Psoas muscle (tissue), 8 donors: ENCODE data around the gene PEX26. TPM values are rescaled to one million over a fixed set of nuclear protein-coding genes. Genes with fewer than 3 reads are reported as not detected.

Experiments used
- ATAC-seq, 4 donors: fragments of 200-7000 bp; cut with Tn5 transposase; one replicate each; pipeline ENCODE4 v1.9.1; 2020; ENCODE audit warnings: moderate library complexity in 3 of 4, mild to moderate bottlenecking in 2 of 4
- DNase-seq, 2 donors: peaks; one replicate each; pipeline ENCODE4 v3.0.0-alpha.2; 2020
- H3K27ac ChIP-seq: fragments of 200-600 bp; one replicate; pipeline ENCODE4 v1.8.0; 2022
- H3K27me3 ChIP-seq, 3 donors: fragments of 200-600 bp in 1 of 3; one replicate each; pipeline versions ENCODE4 v1.6.1 to v1.8.0; 2013 to 2022; ENCODE audit warnings: low read length in 2 of 3, mild to moderate bottlenecking in 2 of 3, moderate library complexity in 1 of 3; ENCODE audit not compliant: insufficient read depth in 3 of 3
- H3K36me3 ChIP-seq, 2 donors: fragments of 200-600 bp in 1 of 2; one replicate each; pipeline versions ENCODE4 v1.6.1 to v1.8.0; 2013 to 2022; ENCODE audit warnings: low read depth in 1 of 2, mild to moderate bottlenecking in 1 of 2, moderate library complexity in 1 of 2; ENCODE audit not compliant: insufficient read depth in 1 of 2
- H3K4me1 ChIP-seq: fragments of 200-600 bp; one replicate; pipeline ENCODE4 v1.8.0; 2022
- H3K4me3 ChIP-seq: fragments of 200-600 bp; one replicate; pipeline ENCODE4 v1.8.0; 2022; ENCODE audit warnings: mild to moderate bottlenecking
- H3K9me3 ChIP-seq: fragments of 200-600 bp; one replicate; pipeline ENCODE4 v1.8.0; 2022
- CTCF ChIP-seq: fragments of 200-600 bp; IDR thresholded peaks from one replicate; pipeline ENCODE4 v1.8.0; 2022; ENCODE audit warnings: antibody characterized with exemption
- WGBS, 3 donors: extraction: QIAGEN DNeasy Blood & Tissue Kit; methylation state at CpG; one replicate each; pipeline versions ENCODE4 v1.1.6 to v1.1.7; 2013; 5-methylcytosine and 5-hydroxymethylcytosine counted together
- intact Hi-C, 2 donors: fragments of 100-400 bp; cut with DNase I; formaldehyde crosslinking; loops; one replicate each; pipeline versions ENCODE4 v1.11.0 to v1.14.2; 2022
- polyA plus RNA-seq, 3 donors: library from polyadenylated mRNA; stranded (reverse); fragments of 200-250 nt; gene quantifications; one replicate each; pipeline ENCODE4 v1.2.3, GENCODE V29; 2013
- total RNA-seq, 4 donors: library from RNA; stranded (reverse); fragmentation: NEBNext Ultra II Directional in 2 of 4; extraction: Animal tissue kit (Norgen Biotek cat#: 25700) in 2 of 4; gene quantifications; one replicate each; pipeline versions ENCODE4 v1.2.1 to v1.2.4, GENCODE V29; 2021 to 2023
- donor health status: healthy with polysubstance abuse.
- donor health status: DM: no; HTN: no; CAD: no; lungs with moderate emphysema.
- donor health status: Bipolar disorder and iron deficiency.
- donor health status: healthy.
- donor health status: DM: yes; HTN: yes; CAD: no.
- donor health status: DM: no; HTN: no; CAD: no.
- donor health status: DM: no; HTN: no; CAD: no.
- donor health status: DM: yes; HTN: yes; CAD: no.

The PEX26 gene
- total and polyA plus RNA-seq, 7 donors, result 11.2 to 23.4 (median 18.8) TPM

- H3K27me3 ChIP-seq, result no peaks in the 10 kb centered on the region
- H3K9me3 ChIP-seq, result no peaks in the 10 kb centered on the region
- no peak for ATAC-seq
- no peak for DNase-seq
- WGBS, 3 donors, result 60 to 64% (median 63%) methylated on average over 12 of the region's 12 CpGs
- H3K4me3 ChIP-seq, result no peak overlapping the region
- no peak for TF ChIP-seq CTCF
- H3K4me1 ChIP-seq, result peaks cover 8% of the 10 kb centered on the region
- H3K36me3 ChIP-seq, result no peaks in the 10 kb centered on the region
- intact Hi-C loops, result no loop called here
- no peak overlapping the region for H3K27ac ChIP-seq
Measured at GRCh38 chr22:18066181-18066859, 11.5 kb upstream of the PEX26 start.

GRCh38 chr22:18067121-18067520, 10.7 kb upstream of the PEX26 start:
- no peak for DNase-seq
- no peak for TF ChIP-seq CTCF
- ATAC-seq, result no peak
- 92 to 96% (median 94%) methylated on average over 3 of the region's 3 CpGs for WGBS, 3 donors
- Histone ChIP-seq H3K4me1 (peaks cover 16% of the 10 kb centered on the region), H3K4me3 (no peak overlapping the region), H3K9me3 (no peaks in the 10 kb centered on the region), H3K36me3 (no peaks in the 10 kb centered on the region), H3K27ac (peak overlapping the region; percentile 43), H3K27me3 (no peaks in the 10 kb centered on the region)
- intact Hi-C loops, result no loop called here

GRCh38 chr22:18067548-18068341, 10.0 kb upstream of the PEX26 start:
- Histone ChIP-seq H3K4me3 (no peak overlapping the region), H3K36me3 (no peaks in the 10 kb centered on the region), H3K27ac (peak overlapping the region; percentile 43), H3K27me3 (no peaks in the 10 kb centered on the region), H3K4me1 (peaks cover 20% of the 10 kb centered on the region), H3K9me3 (no peaks in the 10 kb centered on the region)
- intact Hi-C loops, result no loop called here
- ATAC-seq (peak in 3 of 4 donors; percentile 23 to 52 (median 51)), DNase-seq (no peak)
- no peak for TF ChIP-seq CTCF
- WGBS, 3 donors, result 44 to 56% (median 45%) methylated on average over 14 of the region's 14 CpGs

- no peaks in the 10 kb centered on the region for H3K27me3 ChIP-seq
- peaks cover 20% of the 10 kb centered on the region for H3K4me1 ChIP-seq
- intact Hi-C loops, result no loop called here
- peak overlapping the region; percentile 53 for H3K27ac ChIP-seq
- no peaks in the 10 kb centered on the region for H3K9me3 ChIP-seq
- WGBS, 3 donors, result 33 to 42% (median 38%) methylated on average over 3 of the region's 3 CpGs
- ATAC-seq (peak; percentile 9 to 60 (median 26)), DNase-seq (no peak)
- no peak overlapping the region for H3K4me3 ChIP-seq
- TF ChIP-seq CTCF, result no peak
- no peaks in the 10 kb centered on the region for H3K36me3 ChIP-seq
Measured at GRCh38 chr22:18068381-18068988, 9.3 kb upstream of the PEX26 start.
